ENCODE measurements around the gene SMAP2. TPM values are rescaled to one million over a fixed set of nuclear protein-coding genes. Genes with fewer than 3 reads are reported as not detected.

SMAP2 gene
- total RNA-seq, 1 experiment from 2014 or later, result 6.8 TPM

GRCh38 chr1:40382601-40383000 is 9.1 kb downstream of the SMAP2 start:
- Histone ChIP-seq H3K9me3 (no peaks in the 10 kb centered on the region), H3K36me3 (ENCODE audit: control insufficient read depth, insufficient read depth, low read length) (no peaks in the 10 kb centered on the region), H3K4me1 (no peaks in the 10 kb centered on the region), H3K4me3 (ENCODE audit: low read depth, low read length) (no peak overlapping the region), H3K27me3 (replicated peaks; ENCODE audit: control insufficient read depth, insufficient read depth, low read length) (no peaks in the 10 kb centered on the region)
- H3K36me3 Mint-ChIP-seq (ENCODE audit: insufficient read depth, unreplicated experiment), result no peaks in the 10 kb centered on the region
- TF ChIP-seq CTCF (IDR thresholded peaks at IDR 0.05; ENCODE audit: insufficient read depth in 1 of 2, low read depth in 1 of 2, low read length in 1 of 2, severe bottlenecking in 1 of 2, unreplicated experiment in 1 of 2), result no peak
- H3K27ac Mint-ChIP-seq (ENCODE audit: unreplicated experiment), result no peak overlapping the region
- no peaks in the 10 kb centered on the region for H3K27me3 Mint-ChIP-seq (ENCODE audit: insufficient read depth, unreplicated experiment)
- no peak for DNase-seq
- ChIA-PET POLR2A (no interaction called here), CTCF (no interaction called here)
- no TSS peak for BruUV-seq (replicated peaks)
- no peaks in the 10 kb centered on the region for H3K4me1 Mint-ChIP-seq (ENCODE audit: low read depth, unreplicated experiment)
- intact Hi-C loops (cut with micrococcal nuclease; ENCODE audit: unreplicated experiment), result no loop called here
- no peak overlapping the region for H3K4me3 Mint-ChIP-seq (ENCODE audit: unreplicated experiment)
- no peaks in the 10 kb centered on the region for H3K9me3 Mint-ChIP-seq (ENCODE audit: unreplicated experiment)

GRCh38 chr1:40383095-40383487 is 9.6 kb downstream of the SMAP2 start:
- Mint-ChIP-seq H3K4me3 (ENCODE audit: unreplicated experiment) (no peak overlapping the region), H3K4me1 (ENCODE audit: low read depth, unreplicated experiment) (no peaks in the 10 kb centered on the region), H3K36me3 (ENCODE audit: insufficient read depth, unreplicated experiment) (no peaks in the 10 kb centered on the region), H3K27ac (ENCODE audit: unreplicated experiment) (no peak overlapping the region), H3K27me3 (ENCODE audit: insufficient read depth, unreplicated experiment) (no peaks in the 10 kb centered on the region), H3K9me3 (ENCODE audit: unreplicated experiment) (no peaks in the 10 kb centered on the region)
- DNase-seq, result no peak
- ChIA-PET POLR2A (no interaction called here), CTCF (no interaction called here)
- no peaks in the 10 kb centered on the region for H3K36me3 ChIP-seq (ENCODE audit: control insufficient read depth, insufficient read depth, low read length)
- H3K9me3 ChIP-seq, result no peaks in the 10 kb centered on the region
- H3K4me1 ChIP-seq, result no peaks in the 10 kb centered on the region
- BruUV-seq (replicated peaks), result no TSS peak
- no peak overlapping the region for H3K4me3 ChIP-seq (ENCODE audit: low read depth, low read length)
- no peaks in the 10 kb centered on the region for H3K27me3 ChIP-seq (replicated peaks; ENCODE audit: control insufficient read depth, insufficient read depth, low read length)
- intact Hi-C loops (cut with micrococcal nuclease; ENCODE audit: unreplicated experiment), result no loop called here
- TF ChIP-seq CTCF (IDR thresholded peaks at IDR 0.05; ENCODE audit: insufficient read depth in 1 of 2, low read depth in 1 of 2, low read length in 1 of 2, severe bottlenecking in 1 of 2, unreplicated experiment in 1 of 2), result no peak

GRCh38 chr1:40383488-40384412 is 10.2 kb downstream of the SMAP2 start:
- Mint-ChIP-seq H3K4me3 (ENCODE audit: unreplicated experiment) (no peak overlapping the region), H3K36me3 (ENCODE audit: insufficient read depth, unreplicated experiment) (no peaks in the 10 kb centered on the region), H3K27ac (ENCODE audit: unreplicated experiment) (no peak overlapping the region), H3K4me1 (ENCODE audit: low read depth, unreplicated experiment) (no peaks in the 10 kb centered on the region), H3K9me3 (ENCODE audit: unreplicated experiment) (no peaks in the 10 kb centered on the region), H3K27me3 (ENCODE audit: insufficient read depth, unreplicated experiment) (no peaks in the 10 kb centered on the region)
- ChIA-PET CTCF (interaction anchor here (1.0 kb wide), 1 partner anchor 21 kb away, joined by 3 read pairs; no protein-coding TSS in a partner anchor), POLR2A (no interaction called here)
- no peaks in the 10 kb centered on the region for H3K36me3 ChIP-seq (ENCODE audit: control insufficient read depth, insufficient read depth, low read length)
- H3K9me3 ChIP-seq, result no peaks in the 10 kb centered on the region
- H3K4me1 ChIP-seq, result no peaks in the 10 kb centered on the region
- H3K4me3 ChIP-seq (ENCODE audit: low read depth, low read length), result no peak overlapping the region
- no peaks in the 10 kb centered on the region for H3K27me3 ChIP-seq (replicated peaks; ENCODE audit: control insufficient read depth, insufficient read depth, low read length)
- intact Hi-C loops (cut with micrococcal nuclease; ENCODE audit: unreplicated experiment), result no loop called here
- TF ChIP-seq CTCF (IDR thresholded peaks at IDR 0.05; ENCODE audit: insufficient read depth in 1 of 2, low read depth in 1 of 2, low read length in 1 of 2, severe bottlenecking in 1 of 2, unreplicated experiment in 1 of 2), result no peak
- DNase-seq, result peak in 1 of 2 experiments; percentile 1
- BruUV-seq (replicated peaks), result no TSS peak

Measured in Caco-2 (cell line).